H9 (cell line): ENCODE measurements around the gene EFNB3. TPM values are rescaled to one million over a fixed set of nuclear protein-coding genes. Genes with fewer than 3 reads are reported as not detected.

Experiments used
- DNase-seq: peaks from one replicate; pipeline ENCODE4 v3.0.0-alpha.2; 2017
- H2AFZ ChIP-seq: one replicate; pipeline ENCODE4 v1.6.1; 2013; ENCODE audit warnings: mild to moderate bottlenecking, low read length, control low read depth, moderate library complexity
- H2AK5ac ChIP-seq: 2 replicates; pipeline ENCODE4 v1.6.1; 2013; ENCODE audit warnings: low read length, control low read depth, mixed read lengths; ENCODE audit not compliant: insufficient read length
- H2BK120ac ChIP-seq: one replicate; pipeline ENCODE4 v1.6.1; 2013; ENCODE audit warnings: low read depth, mild to moderate bottlenecking, low read length, control low read depth, inconsistent platforms; ENCODE audit not compliant: poor library complexity, severe bottlenecking
- H2BK12ac ChIP-seq: 2 replicates; pipeline ENCODE4 v1.6.1; 2013; ENCODE audit warnings: low read length, control low read depth, mixed read lengths, low read depth; ENCODE audit not compliant: insufficient read length
- H2BK15ac ChIP-seq: 2 replicates; pipeline ENCODE4 v1.6.1; 2013; ENCODE audit warnings: low read depth, low read length, control low read depth
- H2BK20ac ChIP-seq: one replicate; pipeline ENCODE4 v1.6.1; 2013; ENCODE audit warnings: low read depth, mild to moderate bottlenecking, low read length, control low read depth, inconsistent platforms; ENCODE audit not compliant: poor library complexity, severe bottlenecking
- H2BK5ac ChIP-seq: 2 replicates; pipeline ENCODE4 v1.6.1; 2013; ENCODE audit warnings: low read length, control low read depth, mixed read lengths; ENCODE audit not compliant: insufficient read length
- H3K14ac ChIP-seq: 2 replicates; pipeline ENCODE4 v1.6.1; 2013; ENCODE audit warnings: low read length, control low read depth; ENCODE audit not compliant: insufficient read depth
- H3K18ac ChIP-seq: 2 replicates; pipeline ENCODE4 v1.6.1; 2013; ENCODE audit warnings: low read depth, mild to moderate bottlenecking, mixed read lengths, low read length, control low read depth; ENCODE audit not compliant: insufficient read length
- H3K23ac ChIP-seq: 2 replicates; pipeline ENCODE4 v1.6.1; 2013; ENCODE audit warnings: low read length, control low read depth, mixed read lengths, low read depth; ENCODE audit not compliant: insufficient read length
- H3K23me2 ChIP-seq: 2 replicates; pipeline ENCODE4 v1.6.1; 2013; ENCODE audit warnings: low read depth, mild to moderate bottlenecking, mixed read lengths, low read length, control low read depth; ENCODE audit not compliant: insufficient read length, poor library complexity, severe bottlenecking
- H3K27ac ChIP-seq: 2 replicates; pipeline ENCODE4 v1.5.1; 2013; ENCODE audit warnings: low read length, control low read depth, mixed read lengths, low read depth; ENCODE audit not compliant: insufficient read length
- H3K27me3 ChIP-seq: 2 replicates; pipeline ENCODE4 v1.6.1; 2013; ENCODE audit warnings: low read length, control low read depth, inconsistent platforms; ENCODE audit not compliant: insufficient read depth
- H3K4ac ChIP-seq: 2 replicates; pipeline ENCODE4 v1.6.1; 2013; ENCODE audit warnings: low read depth, mild to moderate bottlenecking, control low read depth, inconsistent platforms, low read length, moderate library complexity
- H3K4me1 ChIP-seq: 2 replicates; pipeline ENCODE4 v1.6.1; 2013; ENCODE audit warnings: low read length, control low read depth, inconsistent platforms; ENCODE audit not compliant: insufficient read depth
- H3K4me2 ChIP-seq: 2 replicates; pipeline ENCODE4 v1.6.1; 2013; ENCODE audit warnings: low read length, control low read depth, mixed read lengths; ENCODE audit not compliant: insufficient read length, insufficient read depth
- H3K56ac ChIP-seq: 2 replicates; pipeline ENCODE4 v1.6.1; 2013; ENCODE audit warnings: low read depth, mild to moderate bottlenecking, mixed read lengths, low read length, control low read depth; ENCODE audit not compliant: insufficient read length
- H3K79me1 ChIP-seq: 2 replicates; pipeline ENCODE4 v1.6.1; 2013; ENCODE audit warnings: low read depth, mild to moderate bottlenecking, moderate library complexity, low read length, control low read depth, inconsistent platforms; ENCODE audit not compliant: insufficient read depth, poor library complexity, severe bottlenecking
- H3K79me2 ChIP-seq: 2 replicates; pipeline ENCODE4 v1.6.1; 2013; ENCODE audit warnings: low read length, control low read depth, inconsistent platforms; ENCODE audit not compliant: insufficient read depth
- H3K9ac ChIP-seq: 2 replicates; pipeline ENCODE4 v1.6.1; 2013; ENCODE audit warnings: low read length, control low read depth, mixed read lengths; ENCODE audit not compliant: insufficient read length; ENCODE audit errors: extremely low read depth
- H3K9me3 ChIP-seq: one replicate; pipeline ENCODE4 v1.6.1; 2013; ENCODE audit warnings: low read depth, low read length, inconsistent platforms; ENCODE audit not compliant: control insufficient read depth
- H3T11ph ChIP-seq: one replicate; pipeline ENCODE4 v1.6.1; 2013; ENCODE audit warnings: mild to moderate bottlenecking, low read length, control low read depth, inconsistent platforms
- H4K20me1 ChIP-seq: one replicate; pipeline ENCODE4 v1.6.1; 2013; ENCODE audit not compliant: control insufficient read depth, insufficient read length, insufficient read depth
- H4K5ac ChIP-seq: 2 replicates; pipeline ENCODE4 v1.6.1; 2013; ENCODE audit warnings: low read depth, mild to moderate bottlenecking, mixed read lengths, low read length, control low read depth; ENCODE audit not compliant: insufficient read length
- H4K8ac ChIP-seq: replicated peaks from 2 replicates; pipeline ENCODE4 v1.6.1; 2013; ENCODE audit warnings: low read length, control low read depth, mixed read lengths, low read depth; ENCODE audit not compliant: insufficient read length
- H4K91ac ChIP-seq: 2 replicates; pipeline ENCODE4 v1.6.1; 2013; ENCODE audit warnings: low read depth, mild to moderate bottlenecking, moderate library complexity, mixed read lengths, low read length, control low read depth; ENCODE audit not compliant: insufficient read length
- H3K27ac Mint-ChIP-seq, 3 experiments: 2 replicates in 2 of 3; 3 replicates in 1 of 3; pipeline ENCODE4 v1.8.0; 2020 to 2021; ENCODE audit warnings: mixed read lengths in 3 of 3, mild to moderate bottlenecking in 1 of 3, moderate library complexity in 1 of 3
- H3K27me3 Mint-ChIP-seq: 2 replicates; pipeline ENCODE4 v1.8.0; 2021; ENCODE audit warnings: low read depth, mild to moderate bottlenecking, moderate library complexity, mixed read lengths
- H3K36me3 Mint-ChIP-seq, 3 experiments: 2 replicates in 2 of 3; 3 replicates in 1 of 3; pipeline ENCODE4 v1.8.0; 2020 to 2021; ENCODE audit warnings: low read depth in 3 of 3, mixed read lengths in 3 of 3; ENCODE audit not compliant: insufficient read depth in 1 of 3
- H3K4me1 Mint-ChIP-seq, 2 experiments: 2 replicates each; pipeline ENCODE4 v1.8.0; 2020; ENCODE audit warnings: mixed read lengths in 2 of 2
- H3K4me3 Mint-ChIP-seq, 2 experiments: 2 replicates in 1 of 2; 3 replicates in 1 of 2; pipeline ENCODE4 v1.8.0; 2020 to 2021; ENCODE audit warnings: mild to moderate bottlenecking in 2 of 2, mixed read lengths in 2 of 2, moderate library complexity in 1 of 2
- H3K9me3 Mint-ChIP-seq, 2 experiments: 2 replicates in 1 of 2; 3 replicates in 1 of 2; pipeline ENCODE4 v1.8.0; 2020; ENCODE audit warnings: mild to moderate bottlenecking in 2 of 2, mixed read lengths in 2 of 2, moderate library complexity in 1 of 2
- WGBS: extraction: QIAGEN DNeasy Blood & Tissue Kit; methylation state at CpG from one replicate; pipeline ENCODE4 v1.1.7; 2013; ENCODE audit warnings: missing lambda C conversion rate, low lambda C conversion rate, mixed read lengths; ENCODE audit not compliant: insufficient read length; ENCODE audit errors: extremely low coverage; 5-methylcytosine and 5-hydroxymethylcytosine counted together
- total RNA-seq: library from RNA; stranded (reverse); gene quantifications from 2 replicates; pipeline ENCODE4 v1.2.1, GENCODE V29; 2021
- TF ChIP-seq, protein P1 (sequence below): fragments of 200-600 bp; sonication (generic); conservative IDR thresholded peaks from 3 replicates; pipeline ENCODE4 v1.8.0; 2021; ENCODE audit warnings: antibody characterized with exemption, mild to moderate bottlenecking

The EFNB3 gene
- total RNA-seq, 1 experiment from 2014 or later = 11.3 TPM

GRCh38 chr17:7744416-7744815 lies 39.4 kb downstream of the EFNB3 start:
- Histone ChIP-seq H3K23me2 (peaks cover 2% of the 10 kb centered on the region), H4K5ac (no peak overlapping the region), H3K56ac (no peak overlapping the region), H3K27ac (no peak overlapping the region), H4K8ac (no peak overlapping the region), H2BK120ac (no peak overlapping the region), H3K23ac (no peak overlapping the region), H3K14ac (no peak overlapping the region), H3K79me2 (no peaks in the 10 kb centered on the region), H3K4me1 (no peaks in the 10 kb centered on the region), H3K27me3 (no peaks in the 10 kb centered on the region; the same call in 1 of the 2 replicates), H4K20me1 (no peaks in the 10 kb centered on the region), H2BK12ac (no peak overlapping the region), H4K91ac (no peak overlapping the region), H3K9ac (no peak overlapping the region), H3K4ac (no peak overlapping the region), H3K9me3 (no peaks in the 10 kb centered on the region), H2BK20ac (no peak overlapping the region), H3K18ac (no peak overlapping the region), H2AFZ (no peak overlapping the region), H2BK15ac (no peak overlapping the region), H3K79me1 (no peaks in the 10 kb centered on the region), H3K4me2 (no peak overlapping the region), H3T11ph (no peak overlapping the region), H2AK5ac (no peak overlapping the region), H2BK5ac (no peak overlapping the region)
- TF ChIP-seq, protein P1, sequence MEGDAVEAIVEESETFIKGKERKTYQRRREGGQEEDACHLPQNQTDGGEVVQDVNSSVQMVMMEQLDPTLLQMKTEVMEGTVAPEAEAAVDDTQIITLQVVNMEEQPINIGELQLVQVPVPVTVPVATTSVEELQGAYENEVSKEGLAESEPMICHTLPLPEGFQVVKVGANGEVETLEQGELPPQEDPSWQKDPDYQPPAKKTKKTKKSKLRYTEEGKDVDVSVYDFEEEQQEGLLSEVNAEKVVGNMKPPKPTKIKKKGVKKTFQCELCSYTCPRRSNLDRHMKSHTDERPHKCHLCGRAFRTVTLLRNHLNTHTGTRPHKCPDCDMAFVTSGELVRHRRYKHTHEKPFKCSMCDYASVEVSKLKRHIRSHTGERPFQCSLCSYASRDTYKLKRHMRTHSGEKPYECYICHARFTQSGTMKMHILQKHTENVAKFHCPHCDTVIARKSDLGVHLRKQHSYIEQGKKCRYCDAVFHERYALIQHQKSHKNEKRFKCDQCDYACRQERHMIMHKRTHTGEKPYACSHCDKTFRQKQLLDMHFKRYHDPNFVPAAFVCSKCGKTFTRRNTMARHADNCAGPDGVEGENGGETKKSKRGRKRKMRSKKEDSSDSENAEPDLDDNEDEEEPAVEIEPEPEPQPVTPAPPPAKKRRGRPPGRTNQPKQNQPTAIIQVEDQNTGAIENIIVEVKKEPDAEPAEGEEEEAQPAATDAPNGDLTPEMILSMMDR = no peak
- Mint-ChIP-seq H3K4me1 (peaks cover 0 to 4% of the 10 kb centered on the region in 2 experiments; a peak in 2 of 4 replicates), H3K27ac (peak overlapping the region in 1 of 3 experiments; percentile 57; a peak in 1 of 7 replicates), H3K27me3 (peaks cover 12% of the 10 kb centered on the region), H3K9me3 (no peaks in the 10 kb centered on the region), H3K4me3 (no peak overlapping the region; a peak in 1 of 5 replicates), H3K36me3 (no peaks in the 10 kb centered on the region)
- DNase-seq = no peak
- WGBS = no CpG with 5 or more reads among the region's 8 CpGs
